Bone marrow (tissue), 2 donors: Measurements from ENCODE around the gene INTS2.
"Not testable (repeated sequence)": the region's sequence is repeated elsewhere in the genome, so short reads cannot be mapped to it uniquely, and the experiment has no call there.

Experiments used
- DNase-seq, 2 donors: peaks; one replicate each; lab custom pipeline; 2025; lab: John Stamatoyannopoulos, UW

Gene INTS2

DNA sequence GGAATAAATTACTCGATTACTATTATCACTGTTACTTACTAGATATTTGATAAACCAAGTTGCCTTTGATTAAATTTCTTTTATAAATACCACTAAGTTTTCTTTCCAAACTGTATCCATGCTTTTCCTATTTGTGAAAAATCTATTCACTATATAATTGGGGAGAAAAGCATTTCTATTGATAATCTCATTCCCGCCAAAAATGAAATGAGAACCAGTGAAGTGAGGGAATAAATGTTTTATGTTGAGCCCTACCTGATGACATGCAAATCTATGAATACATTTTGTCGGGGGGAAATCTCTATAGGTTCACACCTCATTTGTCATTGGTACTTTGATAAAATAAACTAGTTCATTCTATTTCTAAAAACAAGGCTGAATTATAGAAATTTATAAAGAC lies 80.1 kb downstream of the INTS2 start:
- no peak for DNase-seq

DNA sequence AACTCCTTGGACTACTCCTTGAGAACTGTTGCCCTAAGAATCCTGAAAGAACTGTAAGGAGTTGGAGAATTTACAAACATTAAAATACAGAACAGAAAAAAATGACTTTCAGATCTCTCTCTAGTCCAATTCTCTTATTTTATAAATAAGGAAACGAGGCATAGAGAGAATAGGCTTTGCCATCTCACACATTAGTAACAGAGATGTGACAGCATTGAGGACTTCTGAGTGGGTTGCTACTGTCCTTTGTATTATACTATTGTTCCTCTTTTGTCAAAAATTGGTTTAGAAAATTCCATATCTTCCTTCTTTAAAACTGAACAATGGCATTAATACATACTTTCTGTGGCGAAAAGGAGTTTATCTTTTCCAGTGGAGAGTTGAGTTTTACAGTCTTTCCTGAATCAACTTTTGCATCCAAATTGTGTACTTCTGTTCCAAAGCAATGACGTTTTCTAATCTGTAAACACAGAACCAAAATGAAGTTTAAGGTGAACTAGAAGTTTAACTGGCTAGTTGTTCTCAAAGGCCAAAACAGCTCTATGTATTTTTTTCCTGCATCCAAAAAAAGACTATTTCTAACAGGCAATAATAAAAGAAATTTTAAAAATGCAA lies 80.9 kb downstream of the INTS2 start:
- DNase-seq, result no peak

- DNase-seq, result no peak
Measured at GRCh38 chr17:61846088-61846487, 81.7 kb downstream of the INTS2 start.

DNA sequence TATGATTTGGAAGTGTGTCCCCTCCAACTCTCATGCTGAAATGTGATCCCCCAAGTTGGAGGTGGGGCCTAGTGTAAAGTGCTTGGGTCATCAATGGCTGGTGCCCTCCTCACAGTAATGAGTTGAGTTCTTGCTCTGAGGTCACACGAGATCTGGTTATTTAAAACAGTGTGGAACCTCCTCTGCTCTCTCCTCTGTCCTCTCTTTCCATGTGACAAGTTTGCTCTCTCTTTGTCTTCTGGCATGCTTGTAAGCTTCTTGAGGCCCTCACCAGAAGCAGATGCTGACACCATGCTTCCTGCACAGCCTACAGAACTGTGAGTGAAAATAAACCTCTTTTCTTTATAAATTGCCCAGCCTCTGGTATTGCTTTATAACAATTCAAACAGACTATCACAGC lies 84.3 kb downstream of the INTS2 start:
- no peak for DNase-seq

DNA sequence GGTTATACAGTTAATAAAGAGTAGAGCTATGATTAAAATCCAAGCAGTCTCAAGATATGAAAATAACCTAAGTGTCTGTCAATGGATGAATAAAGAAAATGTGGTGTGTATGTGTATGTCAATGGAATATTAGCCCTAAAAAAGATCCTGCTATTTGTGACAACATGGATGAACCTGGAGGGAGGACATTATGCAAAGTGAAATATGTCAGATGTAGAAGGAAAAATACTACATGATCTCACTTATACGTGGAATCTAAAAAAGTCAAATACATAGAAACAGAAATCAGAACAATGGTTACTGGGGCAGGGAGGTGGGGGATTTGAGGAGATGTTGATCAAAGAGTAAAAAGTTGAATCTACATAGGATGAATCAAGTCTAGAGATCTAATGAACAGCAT lies 84.9 kb downstream of the INTS2 start:
- no peak for DNase-seq

GRCh38 chr17:61839300-61839786 lies 88.4 kb downstream of the INTS2 start:
- DNase-seq, result no peak

GRCh38 chr17:61837175-61838051 lies 90.4 kb downstream of the INTS2 start:
- peak in 1 of 2 donors; percentile 56 for DNase-seq

DNA sequence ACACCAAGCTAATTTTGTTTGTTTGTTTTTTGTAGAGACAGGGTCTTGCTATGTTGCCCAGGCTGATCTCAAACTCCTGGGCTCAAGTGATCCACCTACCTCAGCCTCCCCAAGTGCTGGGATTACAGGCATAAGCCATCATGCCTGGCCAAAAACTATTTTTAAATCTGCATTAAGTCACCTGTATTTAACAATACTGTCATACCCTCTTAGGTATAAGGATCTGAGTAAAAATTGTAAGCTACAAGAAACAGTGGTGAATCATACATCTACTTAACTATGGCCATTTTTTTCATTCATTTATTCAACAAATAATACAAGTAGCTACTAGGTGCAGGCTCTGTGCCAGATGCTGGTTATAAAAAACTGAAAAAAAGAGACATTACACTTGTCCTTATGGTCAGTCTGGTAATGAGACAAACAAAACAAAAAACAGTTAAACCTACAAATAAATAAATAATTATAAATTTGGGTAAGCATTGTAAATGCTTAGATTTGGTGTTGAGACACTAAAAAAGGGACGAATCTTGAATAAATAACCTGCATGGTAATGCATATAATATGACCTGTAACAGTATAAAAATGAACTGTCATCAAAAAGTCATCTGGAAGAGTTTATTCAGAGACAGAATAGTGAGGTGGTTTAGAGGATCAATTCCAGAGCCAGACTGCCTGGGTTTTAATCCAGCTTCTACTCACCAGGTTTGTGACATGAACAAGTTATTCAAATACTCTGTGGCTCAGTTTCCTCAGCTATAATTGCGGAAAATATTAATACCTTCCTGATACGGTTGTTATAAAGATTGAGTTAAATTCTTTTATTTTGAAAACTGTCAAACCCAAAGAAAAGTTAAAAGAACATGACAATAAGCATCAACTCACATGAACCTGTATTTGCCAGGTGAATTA lies 91.3 kb downstream of the INTS2 start:
- DNase-seq, result no peak

DNA sequence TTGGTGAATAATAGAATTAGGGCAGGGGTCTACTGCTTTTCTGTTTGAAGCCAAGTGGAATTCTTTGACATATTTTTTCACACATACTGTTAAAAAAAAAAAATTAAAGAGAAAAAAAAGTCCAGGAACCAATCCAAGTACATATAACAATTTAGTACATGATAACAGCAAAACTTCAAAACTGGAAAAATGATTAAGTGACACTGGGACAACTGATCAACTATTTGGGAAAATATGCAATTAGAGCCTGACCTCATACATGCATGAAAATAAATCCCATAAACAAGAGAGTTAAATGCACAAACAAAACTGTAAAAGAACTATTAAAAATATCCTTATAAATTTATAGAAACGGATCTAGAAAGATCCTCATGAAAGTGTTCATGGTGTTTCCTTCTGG lies 92.2 kb downstream of the INTS2 start:
- DNase-seq, result no peak

- no peak for DNase-seq
Measured at GRCh38 chr17:61834610-61835009, 93.2 kb downstream of the INTS2 start.

DNA sequence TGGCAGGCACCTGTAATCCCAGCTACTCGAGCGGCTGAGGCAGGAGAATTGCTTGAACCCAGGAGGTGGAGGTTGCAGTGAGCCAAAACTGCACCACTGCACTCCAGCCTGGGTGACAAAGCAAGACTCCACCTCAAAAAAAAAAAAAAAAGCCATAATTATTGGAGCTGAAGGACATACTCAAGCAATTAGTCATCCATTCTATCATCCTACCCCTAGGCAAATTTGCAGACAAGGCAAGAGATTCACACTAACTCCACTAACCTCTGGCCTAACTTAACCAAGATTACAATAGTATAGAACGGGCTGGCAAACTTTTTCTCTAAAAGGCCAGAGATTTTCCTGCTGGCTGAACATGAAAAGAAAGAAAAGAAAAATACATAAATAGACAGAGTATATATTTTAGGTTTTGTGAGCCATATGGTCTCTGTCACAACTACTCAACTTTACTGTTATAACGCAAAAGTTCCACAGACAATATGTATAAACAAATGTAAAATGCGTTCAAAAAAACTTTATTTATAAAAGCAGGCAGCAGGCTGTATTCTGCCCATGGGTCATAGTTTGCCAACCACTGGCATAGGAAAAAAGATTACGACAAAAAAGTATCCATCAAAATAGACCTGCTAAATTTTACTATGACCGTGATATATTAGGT lies 94.1 kb downstream of the INTS2 start:
- DNase-seq, result no peak

GRCh38 chr17:61832463-61832862 lies 95.3 kb downstream of the INTS2 start:
- no peak for DNase-seq

GRCh38 chr17:61831099-61831498 lies 96.7 kb downstream of the INTS2 start:
- no peak for DNase-seq

- DNase-seq, result no peak
Measured at GRCh38 chr17:61828694-61829093, 99.1 kb downstream of the INTS2 start.

DNA sequence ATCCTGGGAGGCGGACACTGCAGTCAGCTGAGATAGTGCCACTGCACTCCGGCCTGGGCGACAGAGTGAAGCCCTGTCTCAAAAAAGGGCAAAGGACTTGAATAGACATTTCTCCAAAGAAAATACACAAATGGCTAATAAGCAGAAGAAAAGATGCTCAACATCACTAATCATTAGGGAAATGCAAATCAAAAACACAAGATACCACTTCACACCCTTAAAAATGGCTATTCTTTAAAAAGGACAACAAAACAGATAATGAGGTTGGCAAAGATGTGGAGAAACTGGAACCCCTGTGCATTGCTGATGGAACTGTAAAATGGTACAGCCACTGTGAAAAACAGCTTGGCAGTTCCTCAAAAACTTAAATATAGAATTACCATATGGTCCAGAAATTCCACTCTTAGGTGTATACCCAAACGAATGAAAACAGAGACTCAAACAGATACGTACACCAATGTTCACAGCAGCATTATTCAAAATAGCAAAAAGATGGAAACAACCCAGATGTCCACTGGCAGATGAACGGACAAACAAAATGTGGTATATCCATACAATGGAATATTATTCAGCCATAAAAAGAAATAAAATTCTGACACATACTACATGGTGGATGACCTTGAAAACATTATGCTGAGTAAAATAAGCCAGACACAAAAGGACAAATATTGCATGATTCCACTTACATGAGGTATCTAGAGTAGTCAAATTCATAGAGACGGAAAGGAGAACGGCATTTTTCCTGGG lies 100.0 kb downstream of the INTS2 start:
- DNase-seq, result no peak

GRCh38 chr17:61826866-61827265 lies 100.9 kb downstream of the INTS2 start:
- DNase-seq, result not testable (repeated sequence)

DNA sequence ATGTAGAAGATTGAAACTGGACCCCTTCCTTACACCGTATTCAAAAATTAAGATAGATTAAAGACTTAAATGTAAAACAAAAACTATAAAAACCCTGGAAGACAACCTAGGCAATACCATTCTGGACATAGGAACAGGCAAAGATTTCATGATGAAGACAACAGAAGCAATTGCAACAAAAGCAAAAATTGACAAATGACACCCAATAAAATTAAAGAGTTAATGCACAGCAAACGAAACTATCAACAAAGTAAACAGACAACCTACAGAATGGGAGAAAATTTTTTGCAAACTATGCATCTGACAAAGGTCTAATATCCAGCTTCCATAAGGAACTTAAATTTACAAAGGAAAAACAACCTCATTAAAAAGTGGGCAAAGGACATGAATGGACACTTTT lies 101.6 kb downstream of the INTS2 start:
- not testable (repeated sequence) for DNase-seq

- no peak for DNase-seq
Measured at GRCh38 chr17:61825448-61826137, 102.2 kb downstream of the INTS2 start.

GRCh38 chr17:61822326-61823285 lies 105.2 kb downstream of the INTS2 start:
- DNase-seq, result no peak
